ENCODE data around the gene FOXN3. TPM values are rescaled to one million over a fixed set of nuclear protein-coding genes. Genes with fewer than 3 reads are reported as not detected.
"Not testable (repeated sequence)": the region's sequence is repeated elsewhere in the genome, so short reads cannot be mapped to it uniquely, and the experiment has no call there.

Gene FOXN3
- total RNA-seq, 1 experiment from 2014 or later: 8.8 TPM

DNA sequence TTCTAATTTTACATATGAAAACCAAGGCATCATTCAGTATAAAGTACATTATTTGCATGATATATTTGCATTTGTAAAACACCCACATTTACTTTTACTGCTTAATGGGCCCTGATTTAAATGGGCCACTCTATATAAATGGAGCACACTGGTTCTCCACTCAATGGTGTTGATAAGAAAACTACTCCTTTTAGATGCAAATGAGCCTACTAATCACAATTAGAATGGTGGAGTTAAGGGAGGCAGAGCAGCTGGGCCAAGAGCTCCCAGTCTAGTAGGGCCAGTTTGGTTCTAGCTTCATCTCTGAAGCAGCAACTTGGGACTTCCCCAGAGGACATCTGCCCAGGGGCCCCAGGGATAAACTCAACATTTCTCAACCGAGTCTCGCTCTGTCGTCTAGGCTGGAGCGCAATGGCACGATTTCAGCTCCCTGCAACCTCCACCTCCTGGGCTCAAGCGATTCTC, 120.7 kb downstream of the FOXN3 start:
- intact Hi-C loops (cut with micrococcal nuclease; ENCODE audit: unreplicated experiment): no loop called here
- TF ChIP-seq, protein P1, sequence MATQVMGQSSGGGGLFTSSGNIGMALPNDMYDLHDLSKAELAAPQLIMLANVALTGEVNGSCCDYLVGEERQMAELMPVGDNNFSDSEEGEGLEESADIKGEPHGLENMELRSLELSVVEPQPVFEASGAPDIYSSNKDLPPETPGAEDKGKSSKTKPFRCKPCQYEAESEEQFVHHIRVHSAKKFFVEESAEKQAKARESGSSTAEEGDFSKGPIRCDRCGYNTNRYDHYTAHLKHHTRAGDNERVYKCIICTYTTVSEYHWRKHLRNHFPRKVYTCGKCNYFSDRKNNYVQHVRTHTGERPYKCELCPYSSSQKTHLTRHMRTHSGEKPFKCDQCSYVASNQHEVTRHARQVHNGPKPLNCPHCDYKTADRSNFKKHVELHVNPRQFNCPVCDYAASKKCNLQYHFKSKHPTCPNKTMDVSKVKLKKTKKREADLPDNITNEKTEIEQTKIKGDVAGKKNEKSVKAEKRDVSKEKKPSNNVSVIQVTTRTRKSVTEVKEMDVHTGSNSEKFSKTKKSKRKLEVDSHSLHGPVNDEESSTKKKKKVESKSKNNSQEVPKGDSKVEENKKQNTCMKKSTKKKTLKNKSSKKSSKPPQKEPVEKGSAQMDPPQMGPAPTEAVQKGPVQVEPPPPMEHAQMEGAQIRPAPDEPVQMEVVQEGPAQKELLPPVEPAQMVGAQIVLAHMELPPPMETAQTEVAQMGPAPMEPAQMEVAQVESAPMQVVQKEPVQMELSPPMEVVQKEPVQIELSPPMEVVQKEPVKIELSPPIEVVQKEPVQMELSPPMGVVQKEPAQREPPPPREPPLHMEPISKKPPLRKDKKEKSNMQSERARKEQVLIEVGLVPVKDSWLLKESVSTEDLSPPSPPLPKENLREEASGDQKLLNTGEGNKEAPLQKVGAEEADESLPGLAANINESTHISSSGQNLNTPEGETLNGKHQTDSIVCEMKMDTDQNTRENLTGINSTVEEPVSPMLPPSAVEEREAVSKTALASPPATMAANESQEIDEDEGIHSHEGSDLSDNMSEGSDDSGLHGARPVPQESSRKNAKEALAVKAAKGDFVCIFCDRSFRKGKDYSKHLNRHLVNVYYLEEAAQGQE (IDR thresholded peaks at IDR 0.05; ENCODE audit: insufficient read depth in 1 of 2, low read depth in 2 of 2, low read length in 1 of 2): no peak
- TF ChIP-seq POLR2AphosphoS5 (IDR thresholded peaks at IDR 0.05; ENCODE audit: low read depth, low read length) (no peak), TCF7L2 (IDR thresholded peaks at IDR 0.05; ENCODE audit: low read depth, low read length) (no peak), SIN3A (IDR thresholded peaks at IDR 0.05; ENCODE audit: borderline replicate concordance, insufficient read depth, low read depth, low read length) (no peak)
- TF ChIP-seq, protein P2, sequence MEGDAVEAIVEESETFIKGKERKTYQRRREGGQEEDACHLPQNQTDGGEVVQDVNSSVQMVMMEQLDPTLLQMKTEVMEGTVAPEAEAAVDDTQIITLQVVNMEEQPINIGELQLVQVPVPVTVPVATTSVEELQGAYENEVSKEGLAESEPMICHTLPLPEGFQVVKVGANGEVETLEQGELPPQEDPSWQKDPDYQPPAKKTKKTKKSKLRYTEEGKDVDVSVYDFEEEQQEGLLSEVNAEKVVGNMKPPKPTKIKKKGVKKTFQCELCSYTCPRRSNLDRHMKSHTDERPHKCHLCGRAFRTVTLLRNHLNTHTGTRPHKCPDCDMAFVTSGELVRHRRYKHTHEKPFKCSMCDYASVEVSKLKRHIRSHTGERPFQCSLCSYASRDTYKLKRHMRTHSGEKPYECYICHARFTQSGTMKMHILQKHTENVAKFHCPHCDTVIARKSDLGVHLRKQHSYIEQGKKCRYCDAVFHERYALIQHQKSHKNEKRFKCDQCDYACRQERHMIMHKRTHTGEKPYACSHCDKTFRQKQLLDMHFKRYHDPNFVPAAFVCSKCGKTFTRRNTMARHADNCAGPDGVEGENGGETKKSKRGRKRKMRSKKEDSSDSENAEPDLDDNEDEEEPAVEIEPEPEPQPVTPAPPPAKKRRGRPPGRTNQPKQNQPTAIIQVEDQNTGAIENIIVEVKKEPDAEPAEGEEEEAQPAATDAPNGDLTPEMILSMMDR (IDR thresholded peaks at IDR 0.05): no peak
- Histone ChIP-seq H3K27ac (ENCODE audit: low read length) (no peak overlapping the region), H3K9me3 (ENCODE audit: control insufficient read depth, insufficient read depth, low read depth, low read length) (no peaks in the 10 kb centered on the region), H3K4me1 (ENCODE audit: control insufficient read depth, insufficient read depth, low read length) (no peaks in the 10 kb centered on the region), H3K27me3 (ENCODE audit: control insufficient read depth, insufficient read depth, low read length) (no peaks in the 10 kb centered on the region), H3K36me3 (ENCODE audit: control insufficient read depth, insufficient read depth, low read length) (no peaks in the 10 kb centered on the region), H3K4me3 (ENCODE audit: low read depth in 2 of 2, low read length in 2 of 2) (no peak overlapping the region)
- no peak for ATAC-seq
- BruUV-seq (replicated peaks): no TSS peak
- ChIA-PET POLR2A (no interaction called here), CTCF (no interaction called here)
- no peak for DNase-seq (ENCODE audit: low read depth, low spot score)
- in situ Hi-C loops (cut with HindIII; ENCODE audit: low pct_unique_long_range_greater_than_20kb, low sequenced_read_pairs): no loop called here

DNA sequence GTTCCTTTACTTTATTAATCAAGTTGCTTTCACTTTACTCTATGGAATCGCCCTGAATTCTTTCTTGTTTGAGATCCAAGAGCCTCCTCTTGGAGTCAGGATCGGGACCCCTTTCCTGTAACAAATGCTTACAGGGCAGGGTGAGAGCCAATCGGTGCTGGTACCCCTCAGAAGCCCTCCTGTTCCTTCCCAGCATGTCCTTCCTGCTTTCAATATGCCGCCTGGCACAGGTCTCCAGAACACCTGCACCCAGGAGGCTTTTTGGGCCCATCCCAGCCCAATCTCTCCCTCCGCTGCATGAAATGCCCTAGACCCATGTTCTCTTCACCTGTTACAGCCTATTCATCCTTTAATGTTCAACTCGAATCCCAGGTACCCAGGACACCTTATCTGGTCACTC, 122.2 kb downstream of the FOXN3 start:
- CTCF ChIA-PET: no interaction called here
- BruUV-seq (replicated peaks): no TSS peak
- in situ Hi-C loops (cut with HindIII; ENCODE audit: low pct_unique_long_range_greater_than_20kb, low sequenced_read_pairs): no loop called here
- Histone ChIP-seq H3K36me3 (ENCODE audit: control insufficient read depth, insufficient read depth, low read length) (no peaks in the 10 kb centered on the region), H3K4me1 (ENCODE audit: control insufficient read depth, insufficient read depth, low read length) (no peaks in the 10 kb centered on the region), H3K27me3 (ENCODE audit: control insufficient read depth, insufficient read depth, low read length) (no peaks in the 10 kb centered on the region), H3K4me3 (ENCODE audit: low read depth in 2 of 2, low read length in 2 of 2) (no peak overlapping the region), H3K27ac (ENCODE audit: low read length) (no peak overlapping the region), H3K9me3 (ENCODE audit: control insufficient read depth, insufficient read depth, low read depth, low read length) (no peaks in the 10 kb centered on the region)
- intact Hi-C loops (cut with micrococcal nuclease; ENCODE audit: unreplicated experiment): no loop called here
- DNase-seq (ENCODE audit: low read depth, low spot score): no peak
- POLR2A ChIA-PET: no interaction called here
- ATAC-seq: no peak
- TF ChIP-seq SIN3A (IDR thresholded peaks at IDR 0.05; ENCODE audit: borderline replicate concordance, insufficient read depth, low read depth, low read length): no peak
- TF ChIP-seq, protein P1 (IDR thresholded peaks at IDR 0.05; ENCODE audit: insufficient read depth in 1 of 2, low read depth in 2 of 2, low read length in 1 of 2): no peak
- TF ChIP-seq POLR2AphosphoS5 (IDR thresholded peaks at IDR 0.05; ENCODE audit: low read depth, low read length): no peak
- TF ChIP-seq TCF7L2 (IDR thresholded peaks at IDR 0.05; ENCODE audit: low read depth, low read length): no peak
- TF ChIP-seq, protein P2 (IDR thresholded peaks at IDR 0.05): no peak

DNA sequence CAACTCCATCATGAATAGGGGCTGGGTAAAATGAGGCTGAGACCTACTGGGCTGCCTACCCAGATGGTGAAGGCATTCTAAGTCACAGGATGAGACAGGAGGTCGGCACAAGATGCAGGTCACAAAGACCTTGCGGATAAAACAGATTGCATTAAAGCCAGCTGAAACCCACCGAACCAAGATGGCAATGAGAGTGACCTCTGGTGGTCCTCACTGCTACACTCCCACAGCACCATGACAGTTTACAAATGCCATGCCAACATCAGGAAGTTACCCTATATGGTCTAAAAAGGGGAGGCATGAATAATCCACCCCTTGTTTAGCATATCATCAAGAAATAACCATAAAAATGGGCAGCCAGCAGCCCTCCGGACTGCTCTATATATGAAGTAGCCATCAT, 122.6 kb downstream of the FOXN3 start:
- intact Hi-C loops (cut with micrococcal nuclease; ENCODE audit: unreplicated experiment); H3K9me3 ChIP-seq (ENCODE audit: control insufficient read depth, insufficient read depth, low read depth, low read length); H3K27me3 ChIP-seq (ENCODE audit: control insufficient read depth, insufficient read depth, low read length); H3K36me3 ChIP-seq (ENCODE audit: control insufficient read depth, insufficient read depth, low read length); H3K27ac ChIP-seq (ENCODE audit: low read length); ATAC-seq; H3K4me1 ChIP-seq (ENCODE audit: control insufficient read depth, insufficient read depth, low read length); DNase-seq (ENCODE audit: low read depth, low spot score); H3K4me3 ChIP-seq (ENCODE audit: low read depth in 2 of 2, low read length in 2 of 2); BruUV-seq (replicated peaks); CTCF ChIA-PET; POLR2A ChIA-PET; in situ Hi-C loops (cut with HindIII; ENCODE audit: low pct_unique_long_range_greater_than_20kb, low sequenced_read_pairs): not testable (repeated sequence)
